HG02588 (cell line): ENCODE results near the gene LRRC72.
"Not testable (repeated sequence)": the region's sequence is repeated elsewhere in the genome, so short reads cannot be mapped to it uniquely, and the experiment has no call there.

ENCODE experiments used
- ATAC-seq: cut with Tn5 transposase; IDR thresholded peaks from one replicate; pipeline ENCODE4 v1.9.1; 2021; ENCODE audit warnings: mild to moderate bottlenecking, moderate library complexity; ENCODE audit not compliant: unreplicated experiment

Gene LRRC72

GRCh38 chr7:16526742-16527540 lies at the start of gene LRRC72:
Gene LRRC72 (plus strand): TSS chr7:16526825. CDS start chr7:16526953, 128 bp downstream.
- ATAC-seq: no peak

GRCh38 chr7:16479161-16479560 lies 47.5 kb upstream of the LRRC72 start:
- no peak for ATAC-seq

GRCh38 chr7:16479591-16479990 lies 47.0 kb upstream of the LRRC72 start:
- no peak for ATAC-seq

GRCh38 chr7:16484453-16485158 lies 42.0 kb upstream of the LRRC72 start:
- no peak for ATAC-seq

DNA sequence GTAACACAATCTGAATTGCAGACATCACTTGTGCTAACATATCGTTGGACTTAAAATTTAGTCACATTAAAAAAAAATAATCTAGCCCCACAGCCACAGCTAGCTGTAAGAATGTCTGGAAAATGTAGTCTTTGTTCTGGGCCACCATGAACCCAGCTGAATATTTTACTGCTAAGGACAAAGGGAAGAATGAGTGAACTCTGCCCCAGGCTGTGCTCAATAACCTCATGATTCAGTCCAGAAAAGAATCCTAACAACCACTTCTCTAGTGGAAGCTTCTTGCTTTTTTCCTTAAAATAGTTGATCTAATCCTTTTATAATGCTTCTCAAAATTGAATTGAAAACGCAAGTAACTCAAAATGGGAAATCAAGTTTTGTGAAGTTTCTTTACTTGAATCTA lies 35.5 kb upstream of the LRRC72 start:
- no peak for ATAC-seq

DNA sequence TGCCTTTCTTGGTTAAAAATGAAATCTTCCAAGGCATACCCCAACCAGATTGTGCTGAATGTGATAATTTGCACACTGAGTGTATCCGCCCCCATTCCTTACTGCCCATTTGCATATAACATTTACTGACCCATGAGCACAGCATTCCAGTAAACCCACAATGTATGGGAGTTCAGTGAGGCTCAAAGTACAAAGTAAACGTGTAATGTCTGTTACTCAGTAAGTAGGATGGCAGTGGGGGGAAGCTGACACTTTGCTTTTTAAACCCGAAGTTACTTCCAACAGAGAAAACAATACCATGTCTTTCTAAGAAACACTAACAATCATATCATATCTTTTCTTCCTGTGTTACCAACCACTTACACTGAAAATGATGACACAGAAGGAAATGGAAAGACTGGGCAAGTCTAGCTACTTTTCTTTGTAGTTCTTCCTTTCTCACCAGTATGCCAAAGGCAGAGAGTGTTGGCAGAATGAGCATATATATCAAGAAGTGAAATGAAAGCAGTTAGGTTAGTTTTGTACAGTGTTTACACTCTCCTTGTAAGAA lies 34.0 kb upstream of the LRRC72 start:
- ATAC-seq: no peak

DNA sequence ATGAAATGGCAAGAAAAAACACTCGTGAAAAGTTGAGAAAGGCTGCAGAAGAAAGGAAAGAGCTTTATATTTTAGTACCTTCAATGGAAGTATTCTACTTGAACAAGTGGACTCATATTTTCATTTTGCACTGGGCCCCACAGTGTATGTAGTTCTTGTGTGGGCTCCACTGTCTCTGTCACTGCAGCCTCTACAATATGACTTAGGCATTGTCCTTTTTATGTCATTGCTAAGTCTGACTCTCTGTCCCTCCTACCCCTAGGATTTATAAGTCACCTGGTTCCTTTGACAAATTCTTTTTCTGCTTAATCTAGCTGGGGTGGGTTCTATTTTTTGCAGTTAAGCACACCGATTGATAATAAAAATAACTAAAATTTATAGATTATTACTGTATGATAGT lies 33.4 kb upstream of the LRRC72 start:
- ATAC-seq: no peak

DNA sequence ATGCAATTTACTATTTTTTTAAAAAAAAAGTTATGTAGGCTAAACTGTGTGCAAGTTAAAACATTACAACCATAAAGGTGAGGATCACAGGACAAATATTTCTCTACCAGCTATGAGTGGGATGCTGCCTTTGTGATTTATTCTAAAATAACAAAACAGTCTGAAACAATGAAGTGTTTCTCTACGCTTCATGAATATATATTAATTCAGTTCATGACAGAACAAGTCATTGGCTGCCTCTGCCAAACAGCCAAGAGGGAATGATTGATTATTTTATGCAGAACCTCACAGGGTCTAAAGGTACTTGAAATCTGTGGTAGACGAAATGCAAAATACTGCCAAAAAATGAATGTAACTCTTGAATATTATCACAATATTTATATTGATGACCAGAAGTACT lies 32.1 kb upstream of the LRRC72 start:
- no peak for ATAC-seq

DNA sequence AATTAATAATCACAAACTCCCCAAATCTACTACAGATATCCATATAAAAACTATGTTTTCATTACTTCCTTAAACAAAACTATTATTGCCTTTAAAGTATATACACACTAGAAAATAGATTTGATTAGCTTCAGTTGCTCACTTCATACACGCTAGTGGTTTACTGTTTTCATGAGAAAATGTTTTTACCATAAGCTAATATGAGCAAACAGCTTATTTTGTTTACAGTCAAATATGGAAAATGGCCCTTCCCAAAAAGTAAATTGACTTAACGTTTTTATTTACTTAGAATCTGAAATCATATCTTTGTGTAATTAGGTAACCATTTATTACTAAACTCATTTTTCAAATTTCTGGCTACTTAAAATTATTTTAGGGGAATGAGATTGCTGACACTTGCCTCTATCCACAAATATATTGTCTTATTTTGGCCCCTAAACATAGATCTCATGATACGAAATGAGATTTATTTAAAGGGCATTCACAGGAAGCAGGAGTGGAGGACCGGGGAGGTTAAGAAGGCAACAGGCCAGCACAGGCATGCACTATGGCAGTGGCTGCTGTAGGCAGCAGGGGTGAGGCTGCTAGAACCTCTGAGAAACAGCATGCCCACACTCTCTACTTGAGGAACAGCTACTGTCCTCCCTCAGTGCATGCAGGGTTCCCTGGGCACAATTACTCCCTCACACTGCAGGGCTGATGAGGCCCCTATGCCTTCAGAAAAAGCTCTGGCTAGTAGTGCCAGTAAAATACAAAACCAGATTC lies 31.5 kb upstream of the LRRC72 start:
- ATAC-seq: no peak

DNA sequence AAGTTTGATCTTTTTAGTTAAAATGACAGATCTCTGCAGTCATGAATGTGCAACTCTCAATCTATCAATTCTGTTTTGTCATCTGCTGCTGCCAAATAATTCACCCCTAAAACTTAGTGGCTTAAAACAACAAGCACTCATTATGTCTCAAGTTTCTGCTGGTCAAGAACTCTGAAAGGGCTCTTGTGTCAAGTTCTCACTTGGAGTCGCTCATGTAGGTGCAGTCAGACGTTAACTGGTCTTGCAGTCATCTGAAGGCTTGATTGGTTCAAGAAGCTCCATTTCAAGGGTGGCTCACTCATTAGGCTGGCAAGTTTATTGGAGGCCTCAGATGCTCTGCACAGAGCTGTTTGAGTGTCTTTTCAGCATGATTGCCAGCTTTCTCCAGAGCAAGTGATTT lies 28.5 kb upstream of the LRRC72 start:
- no peak for ATAC-seq

GRCh38 chr7:16502303-16502702 lies 24.3 kb upstream of the LRRC72 start:
- no peak for ATAC-seq

- ATAC-seq: no peak
These were observed 22.6 kb upstream of the LRRC72 start for GRCh38 chr7:16504019-16504418.

- not testable (repeated sequence) for ATAC-seq
These were observed 20.2 kb upstream of the LRRC72 start for GRCh38 chr7:16506422-16506821.

DNA sequence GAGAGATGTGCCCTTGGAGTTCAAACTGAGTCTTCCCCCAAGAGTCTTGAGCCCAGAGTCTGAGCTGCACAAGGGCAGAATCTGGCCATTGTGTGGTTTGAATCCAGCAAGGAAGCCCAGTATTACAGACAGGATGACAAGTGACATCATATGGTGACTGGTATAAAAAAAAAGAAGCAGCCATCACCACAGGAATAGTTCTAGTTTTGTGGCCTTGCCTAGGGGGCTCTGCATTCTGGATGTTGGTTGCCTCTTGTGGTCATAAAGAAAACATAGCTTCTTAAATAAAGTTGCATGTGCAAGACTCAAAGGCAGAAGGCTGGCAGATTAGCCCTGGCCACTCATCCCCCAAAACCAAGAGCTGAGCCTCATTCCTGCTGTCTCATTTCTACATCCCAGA lies 16.8 kb upstream of the LRRC72 start:
- no peak for ATAC-seq

DNA sequence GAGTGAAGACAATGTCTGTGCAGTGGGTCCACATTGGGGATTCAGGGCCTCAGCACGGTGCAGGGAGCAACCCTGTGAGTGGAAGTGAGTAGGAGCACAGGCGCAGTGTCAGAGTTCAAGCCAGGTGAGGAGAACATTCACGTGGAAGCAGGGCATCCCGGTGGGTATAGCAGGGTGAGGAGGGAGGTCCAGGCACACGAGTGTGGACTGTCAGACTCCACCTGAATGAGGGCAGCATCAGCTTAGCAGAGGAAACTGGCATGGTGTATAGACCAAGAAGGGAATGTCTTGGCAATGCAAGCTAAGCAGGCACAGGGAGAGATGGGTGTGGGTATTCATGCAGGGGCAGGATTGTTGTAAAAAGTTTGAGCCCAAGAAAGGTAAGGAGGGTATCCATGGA lies 15.3 kb upstream of the LRRC72 start:
- no peak for ATAC-seq

DNA sequence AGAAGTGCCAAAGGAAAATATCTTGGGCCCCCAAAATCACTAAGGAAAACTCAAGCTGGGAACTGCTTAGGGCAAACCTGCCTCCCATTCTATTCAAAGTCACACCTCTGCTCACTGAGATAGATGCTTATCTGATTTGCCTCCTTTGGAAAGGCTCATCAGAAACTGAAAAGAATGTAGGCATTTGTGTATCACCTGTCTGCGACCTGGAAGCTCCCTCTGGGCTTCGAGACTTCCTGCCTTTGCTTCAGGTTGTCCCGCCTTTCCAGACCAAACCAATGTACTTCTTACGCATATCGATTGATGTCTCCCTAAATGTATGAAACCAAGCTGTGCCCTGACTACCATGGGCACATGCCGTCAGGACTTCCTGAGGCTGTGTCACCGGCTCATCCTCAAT lies 14.5 kb upstream of the LRRC72 start:
- ATAC-seq: no peak

DNA sequence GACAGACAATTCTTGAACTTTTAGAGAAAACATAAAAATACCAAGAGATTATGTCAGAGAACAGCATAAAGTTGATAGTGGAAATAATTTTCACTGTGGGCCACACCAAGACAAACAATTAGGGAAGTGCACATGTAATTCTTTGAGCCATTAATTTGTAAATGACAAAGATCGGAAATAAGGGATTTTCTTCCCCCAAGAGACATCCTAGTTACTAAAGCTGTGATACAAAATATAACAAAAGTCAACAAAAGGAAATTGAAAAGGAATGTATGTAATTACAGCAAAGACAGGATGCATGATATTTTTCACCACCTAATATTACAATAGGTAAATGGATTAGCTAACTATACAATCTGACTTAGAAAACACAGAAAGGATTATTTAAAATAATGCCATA lies 12.4 kb upstream of the LRRC72 start:
- no peak for ATAC-seq

GRCh38 chr7:16514729-16515128 lies 11.9 kb upstream of the LRRC72 start:
- no peak for ATAC-seq

GRCh38 chr7:16515785-16516685 lies 10.6 kb upstream of the LRRC72 start:
- ATAC-seq: no peak

DNA sequence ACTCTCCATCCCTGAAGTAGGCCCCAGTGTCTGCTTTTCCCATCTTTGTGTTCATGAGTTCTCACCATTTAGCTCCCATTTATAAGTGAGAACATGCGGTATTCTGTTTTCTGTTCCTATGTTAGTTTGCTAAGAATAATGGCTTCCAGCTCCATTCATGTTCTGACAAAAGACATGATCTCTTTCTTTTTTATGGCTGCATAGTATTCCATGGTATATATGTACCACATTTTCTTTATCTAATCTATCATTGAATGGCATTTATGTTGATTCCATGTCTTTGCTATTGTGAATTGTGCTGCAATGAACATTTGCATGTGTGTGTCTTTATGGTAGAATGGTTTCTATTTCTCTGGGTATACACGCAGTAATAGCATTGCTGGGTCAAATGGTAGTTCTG lies 6.6 kb upstream of the LRRC72 start:
- ATAC-seq: not testable (repeated sequence)
